Vagina (tissue), 2 donors: ENCODE data around the gene IL1RAPL2.

Experiments used
- POLR2A ChIP-seq, 2 donors: fragments of 450-650 bp; IDR thresholded peaks; one replicate each; pipeline ENCODE4 v1.6.1; 2017; ENCODE audit warnings: antibody characterized with exemption in 2 of 2, mild to moderate bottlenecking in 2 of 2, moderate library complexity in 2 of 2
- POLR2AphosphoS5 ChIP-seq, 2 donors: sonication (generic); formaldehyde crosslinking; IDR thresholded peaks; one replicate each; pipeline ENCODE4 v1.9.0; 2017; ENCODE audit warnings: antibody characterized with exemption in 2 of 2, mild to moderate bottlenecking in 2 of 2, low read depth in 1 of 2; ENCODE audit not compliant: insufficient read depth in 1 of 2
- TF ChIP-seq, protein P1 (sequence below), 3 experiments: fragments of 450-650 bp in 2 of 3; fragments of 200-600 bp in 1 of 3; sonication (generic) in 1 of 3; IDR thresholded peaks; one replicate each; pipeline ENCODE4 v1.5.1; 2017 to 2019; ENCODE audit warnings: antibody characterized with exemption in 3 of 3, mild to moderate bottlenecking in 2 of 3, moderate library complexity in 2 of 3

DNA sequence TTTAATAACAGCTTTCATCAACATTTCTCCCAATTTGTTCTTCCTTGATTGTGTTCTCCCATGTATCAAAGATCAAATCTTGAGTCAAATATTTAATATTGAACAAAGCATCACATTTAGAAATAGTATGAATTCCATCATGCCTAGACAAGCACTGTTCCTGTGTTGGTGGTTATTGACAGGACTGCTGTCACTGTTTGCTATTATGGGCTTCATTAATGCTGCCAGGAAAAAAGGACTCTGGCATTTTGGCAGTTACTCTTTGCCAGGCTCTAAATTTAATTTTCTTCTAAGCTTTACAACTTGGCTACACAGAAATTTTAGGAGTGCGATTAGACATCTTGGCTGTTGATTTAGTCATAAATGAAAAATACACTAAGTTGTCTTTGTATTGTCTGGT lies 960.4 kb downstream of the IL1RAPL2 start:
- TF ChIP-seq POLR2AphosphoS5 (IDR thresholded peaks at IDR 0.05; ENCODE audit: insufficient read depth in 1 of 2, low read depth in 1 of 2) (no peak), POLR2A (IDR thresholded peaks at IDR 0.05) (no peak)
- TF ChIP-seq, protein P1, sequence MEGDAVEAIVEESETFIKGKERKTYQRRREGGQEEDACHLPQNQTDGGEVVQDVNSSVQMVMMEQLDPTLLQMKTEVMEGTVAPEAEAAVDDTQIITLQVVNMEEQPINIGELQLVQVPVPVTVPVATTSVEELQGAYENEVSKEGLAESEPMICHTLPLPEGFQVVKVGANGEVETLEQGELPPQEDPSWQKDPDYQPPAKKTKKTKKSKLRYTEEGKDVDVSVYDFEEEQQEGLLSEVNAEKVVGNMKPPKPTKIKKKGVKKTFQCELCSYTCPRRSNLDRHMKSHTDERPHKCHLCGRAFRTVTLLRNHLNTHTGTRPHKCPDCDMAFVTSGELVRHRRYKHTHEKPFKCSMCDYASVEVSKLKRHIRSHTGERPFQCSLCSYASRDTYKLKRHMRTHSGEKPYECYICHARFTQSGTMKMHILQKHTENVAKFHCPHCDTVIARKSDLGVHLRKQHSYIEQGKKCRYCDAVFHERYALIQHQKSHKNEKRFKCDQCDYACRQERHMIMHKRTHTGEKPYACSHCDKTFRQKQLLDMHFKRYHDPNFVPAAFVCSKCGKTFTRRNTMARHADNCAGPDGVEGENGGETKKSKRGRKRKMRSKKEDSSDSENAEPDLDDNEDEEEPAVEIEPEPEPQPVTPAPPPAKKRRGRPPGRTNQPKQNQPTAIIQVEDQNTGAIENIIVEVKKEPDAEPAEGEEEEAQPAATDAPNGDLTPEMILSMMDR (IDR thresholded peaks at IDR 0.05): no peak
